Osteocyte (in vitro differentiated cells): ENCODE results near the gene RRP1. TPM values are rescaled to one million over a fixed set of nuclear protein-coding genes. Genes with fewer than 3 reads are reported as not detected.

Experiments
- DNase-seq: peaks from one replicate; pipeline ENCODE4 v3.0.0; 2021; ENCODE audit warnings: mixed read lengths; ENCODE audit not compliant: unreplicated experiment; ENCODE audit errors: extremely low spot score
- H3K27ac Mint-ChIP-seq: one replicate; pipeline ENCODE4 v1.8.0; 2021; ENCODE audit warnings: mild to moderate bottlenecking, mixed read lengths; ENCODE audit not compliant: unreplicated experiment
- H3K27me3 Mint-ChIP-seq: one replicate; pipeline ENCODE4 v1.8.0; 2021; ENCODE audit warnings: mixed read lengths; ENCODE audit not compliant: unreplicated experiment
- H3K36me3 Mint-ChIP-seq: one replicate; pipeline ENCODE4 v1.8.0; 2021; ENCODE audit warnings: mixed read lengths; ENCODE audit not compliant: unreplicated experiment
- H3K4me1 Mint-ChIP-seq: one replicate; pipeline ENCODE4 v1.8.0; 2021; ENCODE audit warnings: mixed read lengths; ENCODE audit not compliant: unreplicated experiment
- H3K4me3 Mint-ChIP-seq: one replicate; pipeline ENCODE4 v1.8.0; 2021; ENCODE audit warnings: mild to moderate bottlenecking, moderate library complexity, mixed read lengths; ENCODE audit not compliant: unreplicated experiment
- H3K9me3 Mint-ChIP-seq: one replicate; pipeline ENCODE4 v1.8.0; 2021; ENCODE audit warnings: mixed read lengths; ENCODE audit not compliant: unreplicated experiment
- total RNA-seq: library from RNA; stranded (reverse); gene quantifications from 2 replicates; pipeline ENCODE4 v1.2.1, GENCODE V29; 2021
- TF ChIP-seq, protein P1 (sequence below): fragments of 200-600 bp; sonication (generic); IDR thresholded peaks from 2 replicates; pipeline ENCODE4 v1.5.0; 2021; ENCODE audit warnings: antibody characterized with exemption, mild to moderate bottlenecking, moderate library complexity

RRP1 gene
- total RNA-seq, 1 donor from 2014 or later, result 22.8 TPM

DNA sequence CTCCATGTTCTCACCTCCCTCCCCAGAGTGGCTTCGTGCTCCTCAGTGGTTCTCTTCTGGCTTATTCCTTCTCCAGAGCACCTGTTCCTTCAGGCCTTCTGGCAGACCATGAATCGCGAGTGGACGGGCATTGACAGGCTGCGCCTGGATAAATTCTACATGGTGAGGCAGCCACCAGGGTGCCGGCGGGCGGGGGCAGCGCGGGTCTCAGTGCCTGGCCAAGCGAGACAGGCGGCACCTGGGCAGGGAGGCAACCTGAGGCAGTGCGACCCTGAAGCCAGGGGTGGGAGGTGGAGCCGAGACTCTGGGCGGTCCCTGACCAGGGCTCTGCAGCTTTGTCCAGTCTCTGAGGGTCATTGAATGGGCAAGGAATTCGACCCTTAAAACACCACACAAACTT is 3.9 kb downstream of the RRP1 start:
- TF ChIP-seq, protein P1, sequence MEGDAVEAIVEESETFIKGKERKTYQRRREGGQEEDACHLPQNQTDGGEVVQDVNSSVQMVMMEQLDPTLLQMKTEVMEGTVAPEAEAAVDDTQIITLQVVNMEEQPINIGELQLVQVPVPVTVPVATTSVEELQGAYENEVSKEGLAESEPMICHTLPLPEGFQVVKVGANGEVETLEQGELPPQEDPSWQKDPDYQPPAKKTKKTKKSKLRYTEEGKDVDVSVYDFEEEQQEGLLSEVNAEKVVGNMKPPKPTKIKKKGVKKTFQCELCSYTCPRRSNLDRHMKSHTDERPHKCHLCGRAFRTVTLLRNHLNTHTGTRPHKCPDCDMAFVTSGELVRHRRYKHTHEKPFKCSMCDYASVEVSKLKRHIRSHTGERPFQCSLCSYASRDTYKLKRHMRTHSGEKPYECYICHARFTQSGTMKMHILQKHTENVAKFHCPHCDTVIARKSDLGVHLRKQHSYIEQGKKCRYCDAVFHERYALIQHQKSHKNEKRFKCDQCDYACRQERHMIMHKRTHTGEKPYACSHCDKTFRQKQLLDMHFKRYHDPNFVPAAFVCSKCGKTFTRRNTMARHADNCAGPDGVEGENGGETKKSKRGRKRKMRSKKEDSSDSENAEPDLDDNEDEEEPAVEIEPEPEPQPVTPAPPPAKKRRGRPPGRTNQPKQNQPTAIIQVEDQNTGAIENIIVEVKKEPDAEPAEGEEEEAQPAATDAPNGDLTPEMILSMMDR, result no peak
- Mint-ChIP-seq H3K9me3 (no peaks in the 10 kb centered on the region), H3K4me1 (peaks cover 16% of the 10 kb centered on the region), H3K27me3 (no peaks in the 10 kb centered on the region), H3K4me3 (no peak overlapping the region), H3K27ac (no peak overlapping the region), H3K36me3 (peaks cover 43% of the 10 kb centered on the region)
- DNase-seq, result no peak

DNA sequence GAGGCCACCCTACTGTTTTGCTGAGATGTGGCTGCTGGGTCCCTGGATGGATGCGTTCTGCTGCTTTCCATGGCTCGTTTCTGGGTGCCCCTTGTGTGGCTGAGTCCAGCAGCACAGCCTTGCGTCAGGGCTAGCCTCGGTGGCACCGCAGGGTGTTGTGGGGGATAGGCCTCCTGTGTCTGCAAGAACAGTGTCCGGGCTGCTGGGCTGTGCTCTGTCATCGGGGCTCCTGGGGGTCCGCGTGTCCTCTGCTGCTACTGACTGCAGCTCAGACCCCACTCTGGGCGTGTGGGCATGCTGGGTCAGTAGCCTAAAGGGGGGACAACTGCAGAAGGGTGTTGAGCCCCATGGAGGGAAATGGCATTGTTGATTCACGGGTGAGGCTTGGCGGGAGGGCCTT is 4.9 kb downstream of the RRP1 start:
- H3K9me3 Mint-ChIP-seq, result no peaks in the 10 kb centered on the region
- peaks cover 50% of the 10 kb centered on the region for H3K36me3 Mint-ChIP-seq
- no peak overlapping the region for H3K4me3 Mint-ChIP-seq
- H3K4me1 Mint-ChIP-seq, result peaks cover 16% of the 10 kb centered on the region
- TF ChIP-seq, protein P1, result no peak
- DNase-seq, result no peak
- no peaks in the 10 kb centered on the region for H3K27me3 Mint-ChIP-seq
- no peak overlapping the region for H3K27ac Mint-ChIP-seq

DNA sequence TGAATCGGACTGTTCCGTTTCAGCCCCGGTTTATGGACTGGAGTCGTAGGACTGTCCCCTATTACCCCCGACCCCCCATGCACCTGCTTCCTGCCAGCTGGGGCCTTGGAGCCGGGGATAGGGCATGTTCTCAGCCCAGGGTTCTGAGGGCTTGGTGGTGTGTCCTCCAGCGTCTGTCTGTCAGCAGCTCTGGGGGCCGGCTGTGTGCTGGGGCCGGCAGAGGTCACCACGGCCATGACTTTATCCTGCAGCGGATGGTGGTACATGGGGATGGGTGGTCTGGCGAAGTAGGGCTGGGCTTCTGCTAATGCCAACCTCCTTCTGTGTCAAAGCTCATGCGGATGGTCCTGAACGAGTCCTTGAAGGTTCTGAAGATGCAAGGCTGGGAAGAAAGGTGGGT is 5.5 kb downstream of the RRP1 start:
- H3K27me3 Mint-ChIP-seq, result no peaks in the 10 kb centered on the region
- TF ChIP-seq, protein P1, result no peak
- H3K27ac Mint-ChIP-seq, result no peak overlapping the region
- no peaks in the 10 kb centered on the region for H3K9me3 Mint-ChIP-seq
- peaks cover 50% of the 10 kb centered on the region for H3K36me3 Mint-ChIP-seq
- DNase-seq, result no peak
- H3K4me3 Mint-ChIP-seq, result no peak overlapping the region
- H3K4me1 Mint-ChIP-seq, result peaks cover 16% of the 10 kb centered on the region

DNA sequence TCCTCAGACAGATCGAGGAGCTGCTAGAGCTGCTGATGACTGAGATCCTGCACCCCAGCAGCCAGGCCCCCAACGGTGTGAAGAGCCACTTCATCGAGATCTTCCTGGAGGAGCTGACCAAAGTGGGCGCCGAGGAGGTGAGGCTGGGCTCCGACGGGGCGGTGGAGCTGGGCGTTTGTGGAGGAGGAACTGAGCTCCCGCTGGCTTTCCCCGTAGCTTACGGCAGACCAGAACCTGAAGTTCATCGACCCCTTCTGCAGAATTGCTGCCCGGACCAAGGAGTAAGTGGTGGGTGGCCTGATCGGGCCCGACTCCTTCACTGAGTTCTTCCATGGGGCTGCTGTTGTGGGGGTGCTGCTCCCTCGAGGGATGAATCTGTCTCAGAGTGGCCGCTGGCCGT is 8.0 kb downstream of the RRP1 start:
- TF ChIP-seq, protein P1, result no peak
- Mint-ChIP-seq H3K4me3 (no peak overlapping the region), H3K4me1 (no peaks in the 10 kb centered on the region), H3K27ac (no peak overlapping the region), H3K36me3 (peaks cover 58% of the 10 kb centered on the region), H3K9me3 (no peaks in the 10 kb centered on the region), H3K27me3 (no peaks in the 10 kb centered on the region)
- no peak for DNase-seq

DNA sequence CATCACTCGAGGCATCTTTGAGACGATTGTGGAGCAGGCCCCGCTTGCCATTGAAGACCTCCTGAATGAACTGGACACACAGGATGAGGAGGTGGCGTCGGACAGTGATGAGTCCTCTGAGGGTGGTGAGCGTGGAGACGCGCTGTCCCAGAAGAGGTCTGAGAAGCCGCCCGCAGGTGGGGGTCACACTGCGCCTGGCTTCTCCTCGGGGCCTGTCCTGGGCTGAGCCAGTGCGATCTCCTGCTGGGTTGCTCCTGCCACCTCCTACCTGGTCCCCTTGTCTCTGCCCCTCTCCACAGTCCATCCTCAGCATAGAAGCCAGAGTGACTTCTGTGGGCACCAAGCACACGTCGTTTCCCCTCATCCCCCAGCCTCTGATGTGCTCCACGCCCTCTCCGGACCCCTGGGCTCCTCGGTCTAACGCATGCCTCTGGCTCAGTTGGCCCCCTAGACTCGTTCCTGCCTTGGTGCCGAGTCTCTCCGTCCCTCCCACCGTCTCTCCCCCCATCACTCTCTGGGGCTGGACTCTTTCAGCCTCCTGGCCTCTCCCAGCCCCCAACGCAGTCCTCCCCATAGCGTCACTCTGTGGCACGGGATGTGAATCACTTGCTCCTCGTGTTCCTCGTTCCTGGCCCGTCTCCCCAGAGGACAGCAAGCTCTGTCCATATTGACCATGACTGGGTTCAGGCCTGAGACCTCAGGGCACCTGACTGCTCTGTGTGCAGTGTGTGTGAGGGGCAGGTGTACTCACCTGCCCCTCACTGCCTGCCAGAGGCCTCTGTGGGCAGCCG is 8.7 kb downstream of the RRP1 start:
- Mint-ChIP-seq H3K4me3 (no peak overlapping the region), H3K4me1 (no peaks in the 10 kb centered on the region), H3K36me3 (peaks cover 58% of the 10 kb centered on the region), H3K27me3 (no peaks in the 10 kb centered on the region), H3K27ac (no peak overlapping the region), H3K9me3 (no peaks in the 10 kb centered on the region)
- no peak for DNase-seq
- TF ChIP-seq, protein P1, result no peak
